Measurements from ENCODE around the gene CST9.
"Not testable (repeated sequence)": the region's sequence is repeated elsewhere in the genome, so short reads cannot be mapped to it uniquely, and the experiment has no call there.

Gene CST9

DNA sequence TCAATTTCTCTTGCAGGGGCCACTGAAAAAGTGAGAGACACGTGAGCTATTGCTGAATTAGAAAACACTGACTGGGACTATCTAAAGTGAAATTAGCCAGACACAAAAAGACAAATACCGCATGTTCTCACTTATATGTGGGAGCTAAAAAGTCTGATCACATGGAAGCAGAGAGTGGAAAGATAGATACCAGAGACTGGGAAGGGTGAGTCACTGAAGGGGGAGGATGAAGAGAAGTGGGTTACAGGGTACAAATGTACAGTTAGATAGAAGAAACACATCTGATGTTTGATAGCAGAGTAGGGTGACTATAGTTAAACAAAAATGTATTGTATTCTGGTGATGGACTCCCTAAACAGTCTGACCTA, 18.6 kb upstream of the CST9 start:
- no peaks in the 10 kb centered on the region for H3K9me3 ChIP-seq (ENCODE audit: severe bottlenecking)
- TF ChIP-seq, protein P1, sequence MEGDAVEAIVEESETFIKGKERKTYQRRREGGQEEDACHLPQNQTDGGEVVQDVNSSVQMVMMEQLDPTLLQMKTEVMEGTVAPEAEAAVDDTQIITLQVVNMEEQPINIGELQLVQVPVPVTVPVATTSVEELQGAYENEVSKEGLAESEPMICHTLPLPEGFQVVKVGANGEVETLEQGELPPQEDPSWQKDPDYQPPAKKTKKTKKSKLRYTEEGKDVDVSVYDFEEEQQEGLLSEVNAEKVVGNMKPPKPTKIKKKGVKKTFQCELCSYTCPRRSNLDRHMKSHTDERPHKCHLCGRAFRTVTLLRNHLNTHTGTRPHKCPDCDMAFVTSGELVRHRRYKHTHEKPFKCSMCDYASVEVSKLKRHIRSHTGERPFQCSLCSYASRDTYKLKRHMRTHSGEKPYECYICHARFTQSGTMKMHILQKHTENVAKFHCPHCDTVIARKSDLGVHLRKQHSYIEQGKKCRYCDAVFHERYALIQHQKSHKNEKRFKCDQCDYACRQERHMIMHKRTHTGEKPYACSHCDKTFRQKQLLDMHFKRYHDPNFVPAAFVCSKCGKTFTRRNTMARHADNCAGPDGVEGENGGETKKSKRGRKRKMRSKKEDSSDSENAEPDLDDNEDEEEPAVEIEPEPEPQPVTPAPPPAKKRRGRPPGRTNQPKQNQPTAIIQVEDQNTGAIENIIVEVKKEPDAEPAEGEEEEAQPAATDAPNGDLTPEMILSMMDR (IDR thresholded peaks at IDR 0.05; ENCODE audit: poor library complexity, severe bottlenecking), result no peak
- no peak for DNase-seq (ENCODE audit: low spot score)
- H3K4me1 ChIP-seq (ENCODE audit: insufficient read depth, poor library complexity, severe bottlenecking), result peaks cover 50% of the 10 kb centered on the region
- no peak overlapping the region for H3K4me3 ChIP-seq (ENCODE audit: severe bottlenecking)
- no peaks in the 10 kb centered on the region for H3K36me3 ChIP-seq (ENCODE audit: low read depth)
- no peak for ATAC-seq (ENCODE audit: low read depth)
- H3K27ac ChIP-seq (ENCODE audit: poor library complexity, severe bottlenecking), result peak overlapping the region; percentile 93
- H3K27me3 ChIP-seq (ENCODE audit: insufficient read depth, poor library complexity, severe bottlenecking), result no peaks in the 10 kb centered on the region

DNA sequence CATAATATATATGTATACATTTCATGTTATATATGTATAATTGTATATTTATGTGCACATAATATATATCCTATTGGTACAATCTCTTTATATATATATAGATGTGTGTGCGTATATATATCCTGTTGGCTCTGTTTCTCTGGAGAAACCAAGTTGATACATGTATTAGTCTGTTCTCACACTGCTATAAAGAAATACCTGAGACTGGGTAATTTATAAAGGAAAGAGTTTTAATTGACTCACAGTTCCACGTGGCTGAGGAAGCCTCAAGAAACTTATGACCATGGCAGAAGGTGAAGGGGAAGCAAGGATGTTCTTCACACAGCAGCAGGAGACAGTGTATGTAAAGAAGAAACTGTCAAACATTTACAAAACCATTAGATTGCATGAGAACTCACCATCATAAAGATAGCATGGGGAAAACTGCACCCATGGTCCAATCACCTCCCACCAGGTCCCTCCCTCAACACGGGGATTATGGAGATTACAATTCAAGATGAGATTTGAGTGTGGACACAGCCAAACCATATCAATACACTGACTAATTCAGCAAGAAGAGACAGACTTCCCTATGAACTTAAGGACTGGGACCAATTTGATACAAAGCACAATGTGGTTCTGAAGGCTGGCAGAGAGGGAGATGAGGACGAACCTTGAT, 18.1 kb upstream of the CST9 start:
- Histone ChIP-seq H3K36me3 (ENCODE audit: low read depth) (no peaks in the 10 kb centered on the region), H3K27ac (ENCODE audit: poor library complexity, severe bottlenecking) (peak overlapping the region; percentile 93), H3K27me3 (ENCODE audit: insufficient read depth, poor library complexity, severe bottlenecking) (no peaks in the 10 kb centered on the region), H3K4me3 (ENCODE audit: severe bottlenecking) (no peak overlapping the region), H3K4me1 (ENCODE audit: insufficient read depth, poor library complexity, severe bottlenecking) (peaks cover 45% of the 10 kb centered on the region), H3K9me3 (ENCODE audit: severe bottlenecking) (no peaks in the 10 kb centered on the region)
- ATAC-seq (ENCODE audit: low read depth) (no peak), DNase-seq (ENCODE audit: low spot score) (no peak)
- TF ChIP-seq, protein P1 (IDR thresholded peaks at IDR 0.05; ENCODE audit: poor library complexity, severe bottlenecking), result no peak

DNA sequence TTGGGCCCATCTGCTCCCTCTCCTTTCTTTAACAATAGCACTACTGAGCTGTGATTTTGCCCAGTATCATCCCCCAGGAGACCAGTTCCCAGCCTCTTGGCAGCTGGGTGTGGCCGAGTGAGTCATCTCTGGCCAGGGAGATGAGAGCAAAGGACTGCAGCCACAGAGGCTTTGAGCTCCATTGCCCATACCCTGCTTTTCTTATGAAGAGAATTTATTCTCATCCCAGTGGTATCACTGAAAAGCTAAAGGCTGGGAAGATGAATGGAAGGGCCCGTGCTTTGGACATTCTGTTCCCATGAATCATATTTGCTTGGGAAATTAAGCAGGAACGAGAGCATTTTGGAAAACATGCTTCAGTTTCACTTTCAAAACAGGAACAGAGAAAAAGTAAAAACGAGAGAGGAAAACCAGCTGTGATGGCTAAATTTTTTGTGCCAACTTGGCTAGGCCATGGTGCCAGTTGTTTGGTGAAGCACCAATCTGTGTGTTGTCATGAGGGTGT, 17.2 kb upstream of the CST9 start:
- Histone ChIP-seq H3K36me3 (ENCODE audit: low read depth) (no peaks in the 10 kb centered on the region), H3K4me3 (ENCODE audit: severe bottlenecking) (peak overlapping the region; percentile 14), H3K9me3 (ENCODE audit: severe bottlenecking) (no peaks in the 10 kb centered on the region), H3K27me3 (ENCODE audit: insufficient read depth, poor library complexity, severe bottlenecking) (no peaks in the 10 kb centered on the region), H3K4me1 (ENCODE audit: insufficient read depth, poor library complexity, severe bottlenecking) (peaks cover 43% of the 10 kb centered on the region), H3K27ac (ENCODE audit: poor library complexity, severe bottlenecking) (peak overlapping the region; percentile 93)
- no peak for DNase-seq (ENCODE audit: low spot score)
- TF ChIP-seq, protein P1 (IDR thresholded peaks at IDR 0.05; ENCODE audit: poor library complexity, severe bottlenecking), result no peak
- ATAC-seq (ENCODE audit: low read depth), result peak; percentile 89

DNA sequence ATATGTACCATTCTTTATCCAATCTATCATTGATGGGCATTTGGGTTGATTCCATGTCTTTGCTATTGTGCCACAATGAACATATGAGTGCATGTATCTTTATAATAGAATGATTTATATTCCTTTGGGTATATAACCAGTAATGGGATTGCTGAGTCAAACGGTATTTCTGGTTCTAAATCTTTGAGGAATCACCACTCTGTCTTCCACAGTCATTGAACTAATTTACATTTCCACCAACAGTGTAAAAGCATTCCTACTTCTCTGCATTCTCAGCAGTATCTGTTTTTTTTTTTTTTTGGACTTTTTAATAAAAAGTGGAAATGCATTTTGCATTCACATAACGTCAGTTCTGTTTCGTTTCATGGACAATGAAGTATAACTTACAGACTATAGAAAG, 16.7 kb upstream of the CST9 start:
- H3K27ac ChIP-seq (ENCODE audit: poor library complexity, severe bottlenecking), result peak overlapping the region; percentile 93
- not testable (repeated sequence) for H3K4me3 ChIP-seq (ENCODE audit: severe bottlenecking); ATAC-seq (ENCODE audit: low read depth); H3K36me3 ChIP-seq (ENCODE audit: low read depth); H3K9me3 ChIP-seq (ENCODE audit: severe bottlenecking); H3K27me3 ChIP-seq (ENCODE audit: insufficient read depth, poor library complexity, severe bottlenecking); DNase-seq (ENCODE audit: low spot score)
- H3K4me1 ChIP-seq (ENCODE audit: insufficient read depth, poor library complexity, severe bottlenecking), result peaks cover 43% of the 10 kb centered on the region

DNA sequence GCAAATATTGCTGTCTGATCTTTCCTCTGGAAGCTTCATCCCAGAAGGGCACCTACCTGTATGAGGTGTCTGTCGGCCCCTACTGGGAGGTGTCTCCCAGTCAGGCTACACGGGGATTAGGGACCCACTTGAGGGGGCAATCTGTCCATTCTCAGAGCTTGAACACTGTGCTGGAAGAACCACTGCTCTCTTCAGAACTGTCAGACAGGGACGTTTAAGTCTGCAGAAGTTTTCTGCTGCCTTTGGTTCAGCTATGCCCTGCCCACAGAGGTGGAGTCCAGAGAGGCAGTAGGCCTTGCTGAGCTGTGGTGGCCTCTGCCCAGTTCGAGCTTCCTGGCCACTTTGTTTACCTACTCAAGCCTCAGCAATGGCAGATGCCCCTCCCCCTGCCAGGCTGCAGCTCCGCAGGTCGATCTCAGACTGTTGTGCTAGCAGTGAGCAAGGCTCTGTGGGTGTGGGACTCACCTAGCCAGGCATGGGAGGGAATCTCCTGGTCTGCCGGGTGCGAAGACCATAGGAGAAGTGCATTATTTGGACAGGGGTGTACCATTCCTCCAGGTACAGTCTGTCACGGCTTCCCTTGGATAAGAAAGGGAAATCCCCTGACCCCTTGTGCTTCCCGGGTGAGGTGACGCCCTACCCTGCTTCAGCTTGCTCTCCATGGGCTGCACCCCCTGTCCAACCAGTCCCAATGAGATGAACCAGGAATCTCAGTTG, 15.1 kb upstream of the CST9 start:
- not testable (repeated sequence) for ATAC-seq (ENCODE audit: low read depth); H3K9me3 ChIP-seq (ENCODE audit: severe bottlenecking)

More for the DNA sequence above, 15.1 kb upstream of the CST9 start:
- not testable (repeated sequence) for DNase-seq (ENCODE audit: low spot score); H3K27ac ChIP-seq (ENCODE audit: poor library complexity, severe bottlenecking); H3K36me3 ChIP-seq (ENCODE audit: low read depth); H3K4me3 ChIP-seq (ENCODE audit: severe bottlenecking); H3K27me3 ChIP-seq (ENCODE audit: insufficient read depth, poor library complexity, severe bottlenecking)
- H3K4me1 ChIP-seq (ENCODE audit: insufficient read depth, poor library complexity, severe bottlenecking), result peaks cover 37% of the 10 kb centered on the region

Data from RWPE2 (cell line).